Measurements from ENCODE around the gene ARHGEF19. TPM values are rescaled to one million over a fixed set of nuclear protein-coding genes. Genes with fewer than 3 reads are reported as not detected.
"Not testable (repeated sequence)": the region's sequence is repeated elsewhere in the genome, so short reads cannot be mapped to it uniquely, and the experiment has no call there.

The ARHGEF19 gene
- total RNA-seq, 4 donors from 2014 or later: 3.3 to 4.6 (median 3.9) TPM

DNA sequence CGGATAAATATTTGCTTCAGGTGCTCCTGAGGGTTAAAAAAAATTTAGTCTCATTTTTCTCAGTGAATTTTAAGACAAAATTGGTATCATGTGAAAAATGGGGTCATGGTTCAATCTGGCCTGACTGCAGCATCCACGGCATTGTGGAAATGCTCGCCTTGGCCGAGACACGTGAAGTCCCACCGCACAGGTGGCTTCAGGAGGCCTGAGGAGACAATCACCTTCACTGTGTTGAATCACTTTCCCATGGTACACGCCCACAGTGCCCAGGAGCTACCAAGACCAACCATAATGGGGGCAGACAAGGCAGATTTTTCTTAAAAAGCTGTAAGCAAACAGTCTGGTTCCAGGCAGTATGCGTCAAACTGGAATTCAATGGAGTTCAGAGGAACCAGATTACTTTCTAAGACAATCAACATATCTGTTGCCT, 35.6 kb upstream of the ARHGEF19 start:
- Histone ChIP-seq H3K27ac (replicated peaks in 1 of 4) (peak overlapping the region; percentile 78 to 85 (median 80)), H3K4me1 (peaks cover 67 to 73% (median 69%) of the 10 kb centered on the region in 4 donors), H3K9me3 (no peaks in the 10 kb centered on the region), H3K36me3 (peaks cover 0 to 44% (median 35%) of the 10 kb centered on the region in 4 donors), H3K4me3 (no peak overlapping the region), H3K27me3 (no peaks in the 10 kb centered on the region)
- intact Hi-C loops (cut with DNase I): loop anchor here (5.0 kb wide), 2 partner anchors 41 to 114 kb away; no protein-coding TSS in a partner anchor
- TF ChIP-seq CTCF (IDR thresholded peaks at IDR 0.05): no peak
- TF ChIP-seq POLR2A (IDR thresholded peaks at IDR 0.05; ENCODE audit: low read depth): no peak
- TF ChIP-seq POLR2AphosphoS5 (IDR thresholded peaks at IDR 0.05): no peak
- TF ChIP-seq EP300 (IDR thresholded peaks at IDR 0.05): no peak
- 93% methylated on average over 8 of the region's 8 CpGs for WGBS
- DNase-seq (ENCODE audit: extremely low spot score): no peak

DNA sequence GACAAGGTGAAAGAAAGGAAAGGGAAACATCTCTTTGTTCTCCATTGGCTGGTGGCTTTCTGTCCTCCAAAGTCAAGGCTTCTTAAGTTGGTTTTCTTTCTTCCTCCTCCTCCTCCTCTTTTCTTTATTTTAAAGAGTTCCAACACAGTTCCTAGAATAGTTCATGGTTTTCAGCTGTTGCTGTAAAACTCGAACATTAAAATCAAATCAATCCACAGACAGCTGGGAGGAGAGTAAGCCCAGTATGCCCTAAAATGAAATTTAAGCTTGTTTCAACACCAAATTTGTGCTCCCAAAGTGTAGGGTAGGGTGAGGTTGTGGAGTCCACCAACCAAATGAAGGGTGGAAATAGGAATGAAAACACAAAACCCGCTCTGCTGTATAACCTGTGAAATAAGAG, 35.0 kb upstream of the ARHGEF19 start:
- Histone ChIP-seq H3K4me3 (no peak overlapping the region), H3K36me3 (peaks cover 0 to 39% (median 30%) of the 10 kb centered on the region in 4 donors), H3K9me3 (no peaks in the 10 kb centered on the region), H3K27me3 (no peaks in the 10 kb centered on the region), H3K27ac (replicated peaks in 1 of 4) (peak overlapping the region; percentile 78 to 85 (median 80)), H3K4me1 (peaks cover 67 to 73% (median 70%) of the 10 kb centered on the region in 4 donors)
- no peak for DNase-seq (ENCODE audit: extremely low spot score)
- TF ChIP-seq CTCF (IDR thresholded peaks at IDR 0.05) (no peak), EP300 (IDR thresholded peaks at IDR 0.05) (no peak), POLR2AphosphoS5 (IDR thresholded peaks at IDR 0.05) (no peak), POLR2A (IDR thresholded peaks at IDR 0.05; ENCODE audit: low read depth) (no peak)
- intact Hi-C loops (cut with DNase I): loop anchor here (5.0 kb wide), 2 partner anchors 40 to 115 kb away; no protein-coding TSS in a partner anchor
- 67% methylated on average over 2 of the region's 2 CpGs for WGBS

- Histone ChIP-seq H3K9me3 (no peaks in the 10 kb centered on the region), H3K27me3 (no peaks in the 10 kb centered on the region), H3K27ac (replicated peaks in 1 of 4) (peak overlapping the region; percentile 78 to 85 (median 80)), H3K36me3 (peaks cover 0 to 34% (median 25%) of the 10 kb centered on the region in 4 donors), H3K4me3 (no peak overlapping the region), H3K4me1 (peaks cover 67 to 73% (median 70%) of the 10 kb centered on the region in 4 donors)
- TF ChIP-seq EP300 (IDR thresholded peaks at IDR 0.05): no peak
- TF ChIP-seq POLR2AphosphoS5 (IDR thresholded peaks at IDR 0.05): no peak
- no peak for TF ChIP-seq POLR2A (IDR thresholded peaks at IDR 0.05; ENCODE audit: low read depth)
- TF ChIP-seq CTCF (IDR thresholded peaks at IDR 0.05): no peak
- 88% methylated on average over 5 of the region's 5 CpGs for WGBS
- intact Hi-C loops (cut with DNase I): loop anchor here (5.0 kb wide), 2 partner anchors 40 to 115 kb away; no protein-coding TSS in a partner anchor
- DNase-seq (ENCODE audit: extremely low spot score): no peak
Measured at GRCh38 chr1:16246961-16247360, 34.5 kb upstream of the ARHGEF19 start.

DNA sequence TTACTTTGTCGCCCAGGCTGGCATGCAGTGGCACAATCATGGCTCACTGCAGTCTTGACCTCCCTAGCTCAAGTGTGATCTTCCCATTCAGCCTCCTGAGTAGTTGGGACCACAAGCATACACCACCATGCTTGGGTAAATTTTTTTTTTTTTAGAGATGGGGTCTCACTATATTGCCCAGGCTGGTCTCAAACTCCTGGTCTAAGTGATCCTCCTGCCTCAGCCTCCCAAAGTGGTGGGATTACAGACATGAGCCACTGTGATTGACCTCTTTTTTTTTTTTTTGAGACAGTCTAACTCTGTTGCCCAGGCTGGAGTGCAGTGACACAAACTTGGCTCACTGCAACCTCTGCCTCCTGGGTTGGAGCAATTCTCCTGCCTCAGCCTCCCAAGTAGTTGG, 33.8 kb upstream of the ARHGEF19 start:
- H3K36me3 ChIP-seq: peaks cover 0 to 26% (median 18%) of the 10 kb centered on the region in 4 donors
- not testable (repeated sequence) for H3K9me3 ChIP-seq; H3K4me3 ChIP-seq; H3K27me3 ChIP-seq; DNase-seq (ENCODE audit: extremely low spot score)
- WGBS: 89% methylated on average over 1 of the region's 1 CpG
- intact Hi-C loops (cut with DNase I): loop anchor here (5.0 kb wide), 2 partner anchors 39 to 116 kb away; no protein-coding TSS in a partner anchor
- H3K4me1 ChIP-seq: peaks cover 60 to 67% (median 65%) of the 10 kb centered on the region in 4 donors
- H3K27ac ChIP-seq (replicated peaks in 1 of 4): peak overlapping the region in 2 of 4 donors; percentile 80 to 85

- TF ChIP-seq POLR2A (IDR thresholded peaks at IDR 0.05; ENCODE audit: low read depth) (no peak), CTCF (IDR thresholded peaks at IDR 0.05) (no peak)
- 88% methylated on average over 7 of the region's 9 CpGs for WGBS
- Histone ChIP-seq H3K27ac (replicated peaks in 1 of 4) (peak overlapping the region in 2 of 4 donors; percentile 43 to 85), H3K9me3 (no peaks in the 10 kb centered on the region), H3K4me1 (peaks cover 54 to 61% (median 59%) of the 10 kb centered on the region in 4 donors), H3K4me3 (no peak overlapping the region), H3K36me3 (peaks cover 0 to 20% (median 12%) of the 10 kb centered on the region in 4 donors), H3K27me3 (no peaks in the 10 kb centered on the region)
- no peak for DNase-seq (ENCODE audit: extremely low spot score)
- intact Hi-C loops (cut with DNase I): loop anchor here (2.0 to 5.0 kb wide), 3 partner anchors 38 to 165 kb away; no protein-coding TSS in a partner anchor
Measured at GRCh38 chr1:16245476-16246196, 33.2 kb upstream of the ARHGEF19 start.
